Esophagus squamous epithelium (tissue), 4 donors: ENCODE measurements around the gene AFM.
"Not testable (repeated sequence)": the region's sequence is repeated elsewhere in the genome, so short reads cannot be mapped to it uniquely, and the experiment has no call there.

Source experiments
- CTCF ChIP-seq, 6 experiments: fragments of 450-650 bp in 4 of 6; fragments of 200-600 bp in 2 of 6; sonication (generic) in 2 of 6; IDR thresholded peaks; one replicate each; pipeline ENCODE4 v1.5.1; 2016 to 2019; ENCODE audit warnings: antibody characterized with exemption in 6 of 6, mild to moderate bottlenecking in 4 of 6, moderate library complexity in 4 of 6
- POLR2A ChIP-seq, 4 donors: fragments of 450-650 bp; IDR thresholded peaks; one replicate each; pipeline ENCODE4 v1.6.1; 2017; ENCODE audit warnings: antibody characterized with exemption in 4 of 4, mild to moderate bottlenecking in 4 of 4, moderate library complexity in 3 of 4

DNA sequence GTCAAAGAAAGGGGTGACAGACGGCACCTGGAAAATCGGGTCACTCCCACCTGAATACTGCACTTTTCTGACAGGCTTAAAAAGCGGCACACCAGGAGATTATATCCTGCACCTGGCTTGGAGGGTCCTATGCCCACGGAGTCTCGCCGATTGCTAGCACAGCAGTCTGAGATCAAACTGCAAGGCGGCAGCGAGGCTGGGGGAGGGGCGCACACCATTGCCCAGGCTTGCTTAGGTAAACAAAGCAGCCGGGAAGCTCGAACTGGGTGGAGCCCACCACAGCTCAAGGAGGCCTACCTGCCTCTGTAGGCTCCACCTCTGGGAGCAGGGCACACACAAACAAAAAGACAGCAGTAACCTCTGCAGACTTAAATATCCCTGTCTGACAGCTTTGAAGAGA, 69.3 kb downstream of the AFM start:
- TF ChIP-seq CTCF, POLR2A (IDR thresholded peaks at IDR 0.05): not testable (repeated sequence)
